Activated CD4-positive, alpha-beta T cell treated with anti-CD3 and anti-CD28 coated beads, Interleukin-2, amount 10 ng/mL, durations not matched to agents 24 days and 14 days (primary cell): ENCODE data around the gene CFAP221. TPM values are rescaled to one million over a fixed set of nuclear protein-coding genes. Genes with fewer than 3 reads are reported as not detected.

Experiments
- DNase-seq: peaks from one replicate; pipeline ENCODE4 v3.0.0; 2022
- H3K27ac Mint-ChIP-seq: one replicate; pipeline ENCODE4 v1.8.0; 2022; ENCODE audit warnings: mild to moderate bottlenecking, mixed read lengths
- H3K27me3 Mint-ChIP-seq: one replicate; pipeline ENCODE4 v1.8.0; 2022; ENCODE audit warnings: mixed read lengths
- H3K36me3 Mint-ChIP-seq: one replicate; pipeline ENCODE4 v1.8.0; 2022; ENCODE audit warnings: low read depth, mild to moderate bottlenecking, mixed read lengths
- H3K4me1 Mint-ChIP-seq: one replicate; pipeline ENCODE4 v1.8.0; 2021; ENCODE audit warnings: mixed read lengths
- H3K4me3 Mint-ChIP-seq: one replicate; pipeline ENCODE4 v1.8.0; 2022; ENCODE audit warnings: mild to moderate bottlenecking, moderate library complexity, mixed read lengths
- H3K9me3 Mint-ChIP-seq: one replicate; pipeline ENCODE4 v1.8.0; 2021; ENCODE audit warnings: mixed read lengths
- intact Hi-C: fragments of 100-400 bp; cut with micrococcal nuclease; formaldehyde crosslinking; loops from one replicate; pipeline ENCODE4 v1.15.1; 2023
- total RNA-seq: library from RNA; stranded (reverse); gene quantifications from 2 replicates; pipeline ENCODE4 v1.2.3, GENCODE V29; 2022

The CFAP221 gene
- total RNA-seq, 1 donor from 2014 or later, result not detected

DNA sequence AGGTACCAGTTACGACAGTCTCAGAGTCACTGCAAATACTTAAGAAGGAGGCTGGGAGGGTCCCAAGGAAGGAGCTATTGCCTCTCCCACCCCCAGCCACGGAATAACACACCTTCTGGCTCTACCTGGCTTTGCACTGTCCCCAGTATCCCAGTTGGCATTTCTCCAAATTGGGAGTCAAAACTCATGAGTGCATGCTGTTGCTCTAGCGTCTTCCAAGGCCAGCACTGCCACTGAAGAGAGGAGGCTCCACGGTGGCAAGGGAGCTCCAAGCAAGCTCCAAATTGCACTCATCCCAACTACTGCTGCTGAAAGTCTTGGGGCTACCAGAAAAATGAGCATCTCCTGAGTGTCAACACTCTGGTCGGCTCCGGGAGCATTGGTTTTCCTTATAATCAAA, 21.6 kb upstream of the CFAP221 start:
- Mint-ChIP-seq H3K9me3 (no peaks in the 10 kb centered on the region), H3K36me3 (no peaks in the 10 kb centered on the region), H3K4me3 (no peak overlapping the region), H3K4me1 (no peaks in the 10 kb centered on the region), H3K27me3 (peaks cover 33% of the 10 kb centered on the region), H3K27ac (no peak overlapping the region)
- intact Hi-C loops, result no loop called here
- DNase-seq, result no peak

GRCh38 chr2:119523383-119523951, 20.8 kb upstream of the CFAP221 start:
- Mint-ChIP-seq H3K4me1 (no peaks in the 10 kb centered on the region), H3K27ac (no peak overlapping the region), H3K27me3 (peaks cover 33% of the 10 kb centered on the region), H3K36me3 (no peaks in the 10 kb centered on the region), H3K9me3 (no peaks in the 10 kb centered on the region), H3K4me3 (no peak overlapping the region)
- intact Hi-C loops, result no loop called here
- DNase-seq, result no peak

DNA sequence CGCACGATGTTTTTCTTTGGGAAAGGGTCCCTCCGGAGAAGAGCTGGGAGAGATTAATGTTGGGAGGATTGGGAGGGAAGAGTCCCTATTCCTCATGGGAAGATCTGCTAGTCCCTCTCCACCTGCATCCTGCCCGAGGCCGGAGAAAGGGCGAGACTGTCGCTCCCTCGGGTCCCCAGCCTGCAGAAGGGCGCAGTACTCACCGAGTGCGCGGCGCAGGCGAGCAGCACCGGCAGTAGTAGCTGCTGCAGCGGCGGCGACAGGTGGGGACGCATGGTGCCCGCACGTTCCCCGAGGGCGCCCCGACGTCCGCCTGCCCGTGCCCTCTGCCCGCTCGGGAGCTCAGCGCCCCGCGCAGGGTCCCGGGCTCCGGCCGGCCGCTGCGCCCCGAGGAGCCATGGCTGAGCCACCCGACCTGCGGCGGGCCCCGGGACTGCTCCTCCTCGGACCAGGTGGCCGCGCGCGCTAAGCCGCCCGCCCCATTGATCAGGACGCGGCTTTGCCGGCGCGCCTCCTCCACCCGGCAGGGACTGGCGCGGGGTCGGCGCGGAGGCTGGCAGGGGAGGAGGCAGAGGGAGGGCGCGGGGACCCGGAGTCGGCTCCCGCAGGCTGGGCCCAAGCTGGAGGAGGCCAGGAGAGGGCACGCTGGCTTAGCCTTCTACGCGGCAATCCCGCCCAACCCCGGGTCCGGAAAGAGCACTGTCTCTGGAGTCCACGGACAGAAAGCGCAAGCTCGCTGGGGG, 20.1 kb upstream of the CFAP221 start, which contains the start of gene SCTR:
SCTR (minus strand) TSS at position 532 of the 743 bp plus-strand sequence; CDS start at position 275, 257 bp downstream.
- H3K27me3 Mint-ChIP-seq, result peaks cover 35% of the 10 kb centered on the region
- no peak within 1 kb of the TSS for H3K27ac Mint-ChIP-seq
- H3K4me1 Mint-ChIP-seq, result no peaks in the 10 kb centered on the region
- no peaks in the 10 kb centered on the region for H3K36me3 Mint-ChIP-seq
- no peak for DNase-seq
- intact Hi-C loops, result no loop called here
- H3K9me3 Mint-ChIP-seq, result no peaks in the 10 kb centered on the region
- no peak within 1 kb of the TSS for H3K4me3 Mint-ChIP-seq

GRCh38 chr2:119525614-119526013, 18.6 kb upstream of the CFAP221 start:
- DNase-seq, result no peak
- H3K27ac Mint-ChIP-seq, result no peak overlapping the region
- H3K36me3 Mint-ChIP-seq, result no peaks in the 10 kb centered on the region
- no peaks in the 10 kb centered on the region for H3K9me3 Mint-ChIP-seq
- intact Hi-C loops, result no loop called here
- H3K4me1 Mint-ChIP-seq, result no peaks in the 10 kb centered on the region
- H3K4me3 Mint-ChIP-seq, result no peak overlapping the region
- peaks cover 35% of the 10 kb centered on the region for H3K27me3 Mint-ChIP-seq

DNA sequence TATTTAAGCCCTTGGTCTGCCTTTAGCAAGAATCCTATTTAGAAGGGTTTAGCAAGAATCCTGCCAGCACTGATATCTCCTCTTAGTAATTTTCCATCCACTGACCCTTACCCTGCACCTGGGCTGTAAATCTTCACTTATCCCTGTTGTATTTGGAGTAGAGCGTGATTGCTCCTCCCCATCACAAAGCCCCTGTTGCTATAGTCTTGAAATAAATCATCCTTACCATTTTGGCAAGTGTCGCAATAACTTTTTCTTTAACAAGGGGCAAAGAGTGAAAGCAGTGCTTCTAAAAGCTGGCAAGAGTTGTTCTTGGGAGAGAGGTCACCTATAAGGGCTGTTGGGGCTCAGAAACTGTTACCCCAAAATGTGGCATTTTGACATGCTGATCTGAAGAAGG, 16.2 kb upstream of the CFAP221 start:
- Mint-ChIP-seq H3K27ac (no peak overlapping the region), H3K36me3 (no peaks in the 10 kb centered on the region), H3K9me3 (peaks cover 4% of the 10 kb centered on the region), H3K4me3 (no peak overlapping the region), H3K4me1 (no peaks in the 10 kb centered on the region), H3K27me3 (peaks cover 30% of the 10 kb centered on the region)
- DNase-seq, result no peak
- intact Hi-C loops, result no loop called here

DNA sequence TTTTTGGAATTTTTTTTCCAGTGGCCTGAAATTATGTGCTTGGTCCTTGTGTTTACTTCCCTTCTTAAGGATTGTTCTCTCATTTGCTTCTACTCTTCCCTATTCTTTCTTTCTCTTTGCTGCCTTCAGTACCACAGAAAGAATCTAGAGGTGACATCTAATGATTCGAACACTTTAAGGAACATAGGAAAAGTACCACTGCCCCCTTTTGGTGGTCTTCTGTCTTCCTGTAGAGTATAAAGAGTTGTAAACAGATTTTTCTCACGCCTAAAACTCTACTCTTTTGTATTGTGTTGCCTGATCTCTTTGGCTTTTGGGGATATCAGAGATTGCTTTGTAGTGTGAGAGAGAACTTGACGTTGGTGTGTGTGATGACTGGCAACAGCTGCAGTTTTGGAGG, 13.0 kb upstream of the CFAP221 start:
- Mint-ChIP-seq H3K4me1 (no peaks in the 10 kb centered on the region), H3K27me3 (peaks cover 7% of the 10 kb centered on the region), H3K4me3 (no peak overlapping the region), H3K27ac (no peak overlapping the region), H3K36me3 (no peaks in the 10 kb centered on the region), H3K9me3 (peaks cover 11% of the 10 kb centered on the region)
- intact Hi-C loops, result no loop called here
- DNase-seq, result no peak

DNA sequence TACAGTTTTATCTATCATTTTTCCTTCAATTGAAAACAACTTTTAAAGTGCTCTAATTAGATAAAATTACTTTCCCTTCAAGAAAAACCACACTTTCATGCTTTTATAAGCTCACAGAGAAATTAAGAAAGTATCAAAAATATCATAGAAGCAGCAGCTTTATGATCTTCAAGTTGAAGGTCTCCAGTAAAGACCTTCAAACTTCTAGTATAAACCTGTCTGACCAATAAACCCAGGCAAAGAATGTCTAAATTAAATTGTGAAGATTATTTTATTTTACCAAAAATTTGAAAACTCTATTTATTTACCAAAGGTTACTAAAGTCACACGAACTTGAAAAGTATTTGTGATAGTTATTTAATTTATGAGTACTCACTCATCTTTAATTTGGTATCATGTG, 10.7 kb upstream of the CFAP221 start:
- H3K4me1 Mint-ChIP-seq, result no peaks in the 10 kb centered on the region
- no peak overlapping the region for H3K27ac Mint-ChIP-seq
- DNase-seq, result no peak
- peaks cover under 1% of the 10 kb centered on the region for H3K27me3 Mint-ChIP-seq
- H3K36me3 Mint-ChIP-seq, result no peaks in the 10 kb centered on the region
- peaks cover 11% of the 10 kb centered on the region for H3K9me3 Mint-ChIP-seq
- H3K4me3 Mint-ChIP-seq, result no peak overlapping the region
- intact Hi-C loops, result no loop called here

- intact Hi-C loops, result no loop called here
- H3K27me3 Mint-ChIP-seq, result no peaks in the 10 kb centered on the region
- no peaks in the 10 kb centered on the region for H3K4me1 Mint-ChIP-seq
- DNase-seq, result no peak
- H3K9me3 Mint-ChIP-seq, result peaks cover 11% of the 10 kb centered on the region
- H3K27ac Mint-ChIP-seq, result no peak overlapping the region
- H3K36me3 Mint-ChIP-seq, result no peaks in the 10 kb centered on the region
- no peak overlapping the region for H3K4me3 Mint-ChIP-seq
Measured at GRCh38 chr2:119536211-119536610, 8.0 kb upstream of the CFAP221 start.

DNA sequence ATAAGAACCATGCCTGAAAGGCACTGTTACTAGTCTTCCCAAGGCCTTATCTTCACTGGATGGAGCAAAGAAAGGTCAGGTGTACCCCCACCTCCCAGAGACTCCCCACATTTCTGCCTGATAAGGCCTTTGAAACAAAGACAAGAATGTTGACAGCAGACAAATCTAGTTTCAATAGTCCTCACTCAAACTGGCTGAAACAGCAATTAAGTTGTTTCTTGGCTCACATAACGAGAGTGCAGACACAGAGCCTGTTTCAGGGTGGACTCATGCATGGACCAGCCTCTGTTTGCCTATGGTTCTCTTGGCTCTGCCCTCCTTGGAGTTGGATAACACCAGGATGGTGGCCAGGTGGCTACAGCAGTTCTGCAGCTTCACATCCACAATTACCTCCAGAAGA, 7.5 kb upstream of the CFAP221 start:
- intact Hi-C loops, result no loop called here
- Mint-ChIP-seq H3K4me1 (no peaks in the 10 kb centered on the region), H3K27ac (no peak overlapping the region)

DNA sequence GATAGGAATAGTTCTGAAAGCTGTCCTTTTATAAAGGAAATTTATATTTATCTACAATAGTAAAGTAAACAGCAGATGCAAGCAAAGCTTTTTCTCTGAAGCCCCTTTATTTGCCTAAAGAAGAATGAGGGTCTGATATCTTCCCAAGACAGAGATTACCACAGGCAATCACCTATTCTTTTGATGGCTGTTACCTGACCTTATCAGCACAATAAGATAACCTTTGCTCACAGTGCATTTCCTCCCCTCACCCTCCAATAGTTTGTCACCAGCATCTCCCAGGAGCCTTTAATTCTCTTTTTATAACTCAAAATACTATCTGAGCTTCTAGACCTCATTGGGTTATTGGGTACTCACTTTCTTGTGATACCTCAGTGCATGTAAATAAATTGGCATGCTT, 6.5 kb upstream of the CFAP221 start:
- Mint-ChIP-seq H3K27ac (no peak overlapping the region), H3K9me3 (peaks cover 7% of the 10 kb centered on the region)

More for the DNA sequence above, 7.5 kb upstream of the CFAP221 start:
- Mint-ChIP-seq H3K4me3 (no peak overlapping the region), H3K36me3 (no peaks in the 10 kb centered on the region), H3K27me3 (no peaks in the 10 kb centered on the region), H3K9me3 (peaks cover 11% of the 10 kb centered on the region)
- no peak for DNase-seq

DNA sequence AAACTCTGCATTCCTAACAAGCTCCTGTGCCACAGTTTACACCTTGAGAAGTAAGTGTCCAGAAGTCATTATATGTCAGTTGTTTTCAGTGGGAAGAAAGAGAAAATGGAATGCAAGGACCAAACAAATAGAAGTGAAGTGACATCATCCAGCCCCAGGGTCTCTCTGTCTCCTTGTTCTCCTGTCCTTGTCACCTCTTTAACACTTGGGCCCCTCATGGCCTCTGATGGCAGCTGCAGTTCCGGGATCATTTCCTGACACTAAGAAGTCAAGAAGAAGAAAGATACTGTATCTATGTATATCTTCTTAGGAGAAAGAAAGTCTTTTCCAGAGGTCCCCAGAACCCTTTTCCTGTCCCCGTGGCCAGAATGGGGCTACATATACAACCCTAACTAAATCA, 2.8 kb upstream of the CFAP221 start:
- peaks cover 32% of the 10 kb centered on the region for H3K27me3 Mint-ChIP-seq
- peaks cover 9% of the 10 kb centered on the region for H3K9me3 Mint-ChIP-seq
- peaks cover 5% of the 10 kb centered on the region for H3K4me1 Mint-ChIP-seq
- H3K27ac Mint-ChIP-seq, result no peak overlapping the region
- no peak for DNase-seq
- peaks cover 2% of the 10 kb centered on the region for H3K36me3 Mint-ChIP-seq
- intact Hi-C loops, result no loop called here
- H3K4me3 Mint-ChIP-seq, result no peak overlapping the region

More for the DNA sequence above, 6.5 kb upstream of the CFAP221 start:
- Mint-ChIP-seq H3K36me3 (no peaks in the 10 kb centered on the region), H3K4me3 (no peak overlapping the region), H3K4me1 (no peaks in the 10 kb centered on the region), H3K27me3 (peaks cover 4% of the 10 kb centered on the region)
- DNase-seq, result no peak
- intact Hi-C loops, result no loop called here

DNA sequence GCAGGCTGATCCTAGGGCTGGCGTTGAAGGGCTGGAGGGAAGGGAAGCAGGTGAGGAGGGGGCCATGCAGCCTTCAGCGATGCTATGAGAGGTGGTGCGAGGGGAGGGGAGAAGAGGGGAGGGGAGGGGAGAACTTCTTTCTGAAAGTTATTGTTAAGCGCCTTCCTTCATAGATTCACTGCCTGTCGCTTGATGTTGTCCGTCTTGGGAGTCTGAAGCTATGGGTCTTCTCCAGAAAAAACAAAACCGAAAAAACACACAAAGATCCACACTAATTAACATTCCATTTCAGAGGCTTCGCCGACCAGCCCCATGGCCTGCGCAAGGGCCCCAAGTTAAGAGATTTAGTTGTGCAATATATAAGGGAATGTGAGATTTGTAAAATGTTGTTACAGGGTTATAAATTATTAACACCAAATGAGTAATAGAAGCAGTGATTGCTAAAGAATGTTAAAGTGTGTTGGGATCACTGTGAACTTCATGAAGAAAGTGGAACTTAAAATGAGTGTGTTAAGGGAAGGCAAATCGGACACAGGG, 758 bp downstream of the CFAP221 start:
- Mint-ChIP-seq H3K4me3 (peak overlapping the region; percentile 36), H3K9me3 (peaks cover 9% of the 10 kb centered on the region), H3K4me1 (peaks cover 5% of the 10 kb centered on the region), H3K36me3 (peaks cover 2% of the 10 kb centered on the region), H3K27me3 (peaks cover 34% of the 10 kb centered on the region), H3K27ac (no peak overlapping the region)
- intact Hi-C loops, result no loop called here
- no peak for DNase-seq

DNA sequence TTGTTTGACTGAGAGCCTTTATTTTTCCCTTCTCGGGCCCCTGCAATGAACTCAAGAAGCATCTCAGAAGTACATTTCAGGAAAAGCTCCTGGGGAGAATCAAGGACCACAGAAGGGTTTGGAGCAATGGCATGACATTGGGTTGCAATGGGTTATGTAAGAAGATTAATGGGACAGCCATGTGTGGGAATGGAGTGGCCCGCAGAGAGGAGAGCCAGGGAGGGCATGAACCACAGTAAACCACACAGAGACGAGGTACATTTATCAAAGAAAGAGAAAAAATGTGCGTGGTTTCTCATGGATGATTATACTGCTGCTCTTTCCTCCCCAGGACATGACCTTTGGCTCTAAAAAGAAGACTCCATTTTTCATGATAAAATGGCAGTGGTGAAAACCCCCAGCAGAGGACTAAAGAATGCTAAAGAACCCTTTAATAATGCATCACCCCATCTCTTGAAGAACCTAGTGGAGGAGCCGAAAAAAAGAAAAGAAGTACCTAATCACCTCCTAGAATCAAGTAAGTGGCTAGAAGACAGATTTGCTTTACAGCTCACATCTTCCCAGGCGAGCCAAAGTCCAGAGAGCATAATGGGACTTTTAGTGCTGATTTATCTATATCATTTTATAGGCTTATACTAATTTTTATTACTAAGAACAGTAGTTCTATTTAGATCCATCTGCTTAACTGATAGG, 1.7 kb downstream of the CFAP221 start:
- Mint-ChIP-seq H3K4me3 (no peak overlapping the region), H3K4me1 (peaks cover 5% of the 10 kb centered on the region), H3K27me3 (peaks cover 34% of the 10 kb centered on the region), H3K9me3 (peaks cover 9% of the 10 kb centered on the region), H3K27ac (no peak overlapping the region), H3K36me3 (peaks cover 2% of the 10 kb centered on the region)
- DNase-seq, result no peak
- intact Hi-C loops, result no loop called here

- Mint-ChIP-seq H3K27me3 (peaks cover 34% of the 10 kb centered on the region), H3K36me3 (peaks cover 2% of the 10 kb centered on the region)
Measured at GRCh38 chr2:119546447-119546767, 2.2 kb downstream of the CFAP221 start.

More at GRCh38 chr2:119546447-119546767, 2.2 kb downstream of the CFAP221 start:
- Mint-ChIP-seq H3K9me3 (peaks cover 9% of the 10 kb centered on the region), H3K27ac (no peak overlapping the region), H3K4me1 (peaks cover 5% of the 10 kb centered on the region), H3K4me3 (no peak overlapping the region)
- intact Hi-C loops, result no loop called here
- DNase-seq, result no peak
